Kidney (tissue), 14 donors: ENCODE results near the gene ADAMTSL5. TPM values are rescaled to one million over a fixed set of nuclear protein-coding genes. Genes with fewer than 3 reads are reported as not detected.

Source experiments
- DNase-seq, 5 donors: peaks; one replicate each; pipeline ENCODE4 v3.0.0-alpha.2; 2013 to 2020
- FAIRE-seq: peaks from 2 replicates; lab custom pipeline; 2012; peaks lifted over from hg19 to GRCh38; lab: Jason Lieb, UNC
- H3K27ac ChIP-seq, 2 donors: one replicate each; pipeline ENCODE4 v1.7.0; 2013; ENCODE audit warnings: low read depth in 2 of 2, low read length in 2 of 2, inconsistent platforms in 1 of 2
- H3K27me3 ChIP-seq: one replicate; pipeline ENCODE4 v1.7.1; 2013; ENCODE audit warnings: low read length, inconsistent platforms; ENCODE audit not compliant: control insufficient read depth, insufficient read depth
- H3K36me3 ChIP-seq, 3 donors: one replicate each; pipeline versions ENCODE4 v1.7.0 to v1.7.1; 2013; ENCODE audit warnings: low read length in 3 of 3, control low read depth in 1 of 3, inconsistent platforms in 1 of 3; ENCODE audit not compliant: insufficient read depth in 3 of 3, control insufficient read depth in 2 of 3
- H3K4me1 ChIP-seq, 3 donors: one replicate each; pipeline versions ENCODE4 v1.7.0 to v1.7.1; 2013; ENCODE audit warnings: low read length in 3 of 3, inconsistent platforms in 1 of 3, low read depth in 1 of 3; ENCODE audit not compliant: control insufficient read depth in 2 of 3, insufficient read depth in 2 of 3
- H3K4me3 ChIP-seq, 3 donors: one replicate each; pipeline versions ENCODE4 v1.7.0 to v1.8.1; 2013; ENCODE audit warnings: low read length in 3 of 3, control low read depth in 1 of 3, inconsistent platforms in 1 of 3
- H3K9ac ChIP-seq, 3 donors: one replicate each; pipeline versions ENCODE4 v1.7.0 to v1.7.1; 2013; ENCODE audit warnings: low read length in 3 of 3, control low read depth in 1 of 3, inconsistent platforms in 1 of 3
- H3K9me3 ChIP-seq, 3 donors: one replicate each; pipeline versions ENCODE4 v1.7.0 to v1.7.1; 2013; ENCODE audit warnings: low read length in 3 of 3, control low read depth in 1 of 3, inconsistent platforms in 1 of 3; ENCODE audit not compliant: control insufficient read depth in 2 of 3, insufficient read depth in 1 of 3
- CTCF ChIP-seq: IDR thresholded peaks from 3 replicates; pipeline ENCODE4 v1.5.1; 2012; ENCODE audit warnings: mild to moderate bottlenecking, moderate library complexity, borderline replicate concordance; ENCODE audit not compliant: insufficient read depth; ENCODE audit errors: extremely low read depth
- intact Hi-C: fragments of 100-400 bp; cut with DNase I; formaldehyde crosslinking; loops from one replicate; pipeline ENCODE4 v1.11.1; 2022
- polyA plus RNA-seq: library from polyadenylated mRNA; stranded (reverse); fragments of 350-450 nt; fragmentation: Illumina TruSeq; extraction: RNeasy Lipid Tissue Mini Kit (QIAGEN cat#74804); gene quantifications from one replicate; pipeline ENCODE4 v1.2.3, GENCODE V29; 2014; ENCODE audit warnings: low read depth, low replicate concordance; ENCODE audit not compliant: insufficient read depth
- total RNA-seq: library from RNA; stranded (reverse); fragmentation: NEBNext Ultra II Directional; extraction: Animal tissue kit (Norgen Biotek cat#: 25700); gene quantifications from one replicate; pipeline ENCODE4 v1.2.1, GENCODE V29; 2021
- donor health status: control.
- donor health status: control.
- donor health status: control.
- donor health status: control.
- donor health status: control.
- donor health status: DM: yes; HTN: yes; CAD: no.
- donor health status: Normal renal cell carcinoma (clear cell type).

Gene ADAMTSL5
- total and polyA plus RNA-seq, 2 donors from 2014 or later = 1.4 to 4.6 TPM

DNA sequence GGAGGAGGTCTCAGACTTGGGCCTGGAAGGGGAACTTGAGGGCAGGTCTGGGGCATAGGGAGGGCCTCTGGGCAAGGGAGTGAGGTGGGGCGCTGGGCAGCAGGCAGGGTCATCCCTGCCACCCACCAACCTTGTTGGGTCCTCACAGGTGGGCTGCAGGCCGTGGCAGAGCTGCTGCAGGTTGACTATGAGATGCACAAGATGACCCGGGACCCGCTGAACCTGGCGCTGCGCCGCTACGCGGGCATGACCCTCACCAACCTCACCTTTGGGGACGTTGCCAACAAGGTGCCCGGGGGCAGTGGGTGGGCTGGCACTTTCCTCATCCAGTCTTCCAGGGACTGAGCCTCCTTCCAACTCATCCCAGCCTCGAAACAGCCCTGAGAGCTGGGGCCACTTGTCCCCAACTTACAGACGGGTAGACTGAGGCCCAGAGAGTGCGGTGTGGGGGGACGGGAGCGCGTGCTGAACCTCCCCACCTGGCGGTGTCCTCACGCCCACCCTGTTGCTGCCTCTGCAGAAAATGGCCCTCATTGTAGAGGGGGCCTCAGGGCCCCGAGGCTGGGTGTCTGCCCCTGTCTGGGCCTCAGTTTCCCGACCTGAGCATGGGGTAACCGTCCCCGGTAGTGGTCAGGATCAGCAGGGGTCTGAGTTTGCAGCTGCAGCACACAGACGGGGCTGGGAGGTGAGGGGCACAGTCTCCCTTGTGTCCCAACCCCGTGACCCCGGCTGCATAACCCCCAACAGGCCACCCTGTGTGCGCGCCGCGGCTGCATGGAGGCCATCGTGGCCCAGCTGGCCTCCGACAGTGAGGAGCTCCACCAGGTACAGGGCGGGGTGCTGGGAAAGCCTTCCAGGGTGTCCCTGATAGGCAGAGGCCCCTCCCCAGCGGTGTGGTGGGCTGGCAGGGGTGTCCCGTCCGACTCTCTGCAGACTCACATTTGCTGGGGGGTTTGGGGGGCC lies 52.5 kb downstream of the ADAMTSL5 start:
- no peak for FAIRE-seq
- intact Hi-C loops = no loop called here
- no peak for DNase-seq
- no peaks in the 10 kb centered on the region for H3K9me3 ChIP-seq
- no peak for TF ChIP-seq CTCF
- no peak overlapping the region for H3K9ac ChIP-seq
- H3K27me3 ChIP-seq = peaks cover 13% of the 10 kb centered on the region
- no peaks in the 10 kb centered on the region for H3K4me1 ChIP-seq
- no peak overlapping the region for H3K4me3 ChIP-seq
- H3K36me3 ChIP-seq = no peaks in the 10 kb centered on the region
- no peak overlapping the region for H3K27ac ChIP-seq

DNA sequence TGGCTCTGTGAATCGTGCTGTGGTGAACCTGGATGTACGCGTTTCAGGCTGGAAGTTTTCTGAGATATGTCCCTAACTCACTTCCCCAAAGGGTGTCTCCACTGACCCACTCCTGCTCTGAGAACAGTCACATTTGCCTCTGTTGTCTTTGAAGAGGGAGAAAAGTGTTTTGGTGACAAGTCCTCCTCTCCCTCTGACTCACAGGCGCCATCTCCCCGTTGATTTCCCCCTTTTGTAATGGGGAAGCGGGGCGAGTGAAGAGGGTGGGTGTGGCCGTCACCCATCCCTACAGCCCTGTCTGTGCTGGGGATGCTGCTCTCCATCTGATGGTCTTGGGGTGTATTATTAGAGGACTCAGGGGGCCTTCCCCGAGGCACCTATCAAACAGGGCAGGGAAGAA lies 53.3 kb downstream of the ADAMTSL5 start:
- FAIRE-seq = no peak
- H3K27me3 ChIP-seq = peaks cover 11% of the 10 kb centered on the region

GRCh38 chr19:1457892-1458291 lies 54.9 kb downstream of the ADAMTSL5 start:
- Histone ChIP-seq H3K4me1 (no peaks in the 10 kb centered on the region), H3K27ac (no peak overlapping the region), H3K9me3 (no peaks in the 10 kb centered on the region), H3K36me3 (no peaks in the 10 kb centered on the region), H3K4me3 (no peak overlapping the region), H3K9ac (no peak overlapping the region), H3K27me3 (peaks cover 10% of the 10 kb centered on the region)
- intact Hi-C loops = no loop called here
- no peak for FAIRE-seq
- no peak for TF ChIP-seq CTCF
- DNase-seq = no peak

More for the DNA sequence above, 53.3 kb downstream of the ADAMTSL5 start:
- H3K9me3 ChIP-seq = no peaks in the 10 kb centered on the region
- intact Hi-C loops = no loop called here
- DNase-seq = no peak
- no peak overlapping the region for H3K9ac ChIP-seq
- no peak overlapping the region for H3K4me3 ChIP-seq
- no peaks in the 10 kb centered on the region for H3K36me3 ChIP-seq
- no peak for TF ChIP-seq CTCF
- H3K4me1 ChIP-seq = no peaks in the 10 kb centered on the region
- no peak overlapping the region for H3K27ac ChIP-seq
